ENCODE data around the gene ARRB1. TPM values are rescaled to one million over a fixed set of nuclear protein-coding genes. Genes with fewer than 3 reads are reported as not detected.
"Not testable (repeated sequence)": the region's sequence is repeated elsewhere in the genome, so short reads cannot be mapped to it uniquely, and the experiment has no call there.

ARRB1 gene
- total RNA-seq, 1 donor from 2014 or later = 32.8 TPM

DNA sequence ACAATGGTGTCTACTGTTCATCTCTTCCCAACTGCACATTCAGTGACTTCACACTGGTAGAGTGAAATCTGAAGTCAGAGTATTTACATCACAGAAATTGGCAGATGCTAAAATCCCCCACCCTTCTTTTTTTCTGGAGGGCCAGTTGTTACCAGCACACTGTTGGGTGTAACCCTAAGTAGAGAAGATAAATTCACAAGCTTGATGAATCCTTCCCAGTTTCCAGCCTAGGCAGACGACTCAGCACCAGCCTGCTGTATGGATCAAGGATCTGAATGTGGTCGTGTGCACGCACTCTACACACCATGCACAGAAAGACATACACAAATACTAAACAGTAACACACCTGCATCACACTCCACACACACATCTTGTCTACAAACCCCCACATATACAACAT lies 46.0 kb downstream of the ARRB1 start:
- no peak for DNase-seq (ENCODE audit: extremely low spot score, unreplicated experiment)
- Mint-ChIP-seq H3K4me3 (no peak overlapping the region), H3K36me3 (no peaks in the 10 kb centered on the region), H3K4me1 (ENCODE audit: unreplicated experiment) (peaks cover 11% of the 10 kb centered on the region), H3K9me3 (no peaks in the 10 kb centered on the region), H3K27ac (no peak overlapping the region), H3K27me3 (no peaks in the 10 kb centered on the region)
- TF ChIP-seq, protein P1, sequence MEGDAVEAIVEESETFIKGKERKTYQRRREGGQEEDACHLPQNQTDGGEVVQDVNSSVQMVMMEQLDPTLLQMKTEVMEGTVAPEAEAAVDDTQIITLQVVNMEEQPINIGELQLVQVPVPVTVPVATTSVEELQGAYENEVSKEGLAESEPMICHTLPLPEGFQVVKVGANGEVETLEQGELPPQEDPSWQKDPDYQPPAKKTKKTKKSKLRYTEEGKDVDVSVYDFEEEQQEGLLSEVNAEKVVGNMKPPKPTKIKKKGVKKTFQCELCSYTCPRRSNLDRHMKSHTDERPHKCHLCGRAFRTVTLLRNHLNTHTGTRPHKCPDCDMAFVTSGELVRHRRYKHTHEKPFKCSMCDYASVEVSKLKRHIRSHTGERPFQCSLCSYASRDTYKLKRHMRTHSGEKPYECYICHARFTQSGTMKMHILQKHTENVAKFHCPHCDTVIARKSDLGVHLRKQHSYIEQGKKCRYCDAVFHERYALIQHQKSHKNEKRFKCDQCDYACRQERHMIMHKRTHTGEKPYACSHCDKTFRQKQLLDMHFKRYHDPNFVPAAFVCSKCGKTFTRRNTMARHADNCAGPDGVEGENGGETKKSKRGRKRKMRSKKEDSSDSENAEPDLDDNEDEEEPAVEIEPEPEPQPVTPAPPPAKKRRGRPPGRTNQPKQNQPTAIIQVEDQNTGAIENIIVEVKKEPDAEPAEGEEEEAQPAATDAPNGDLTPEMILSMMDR (conservative IDR thresholded peaks at IDR 0.05) = no peak

DNA sequence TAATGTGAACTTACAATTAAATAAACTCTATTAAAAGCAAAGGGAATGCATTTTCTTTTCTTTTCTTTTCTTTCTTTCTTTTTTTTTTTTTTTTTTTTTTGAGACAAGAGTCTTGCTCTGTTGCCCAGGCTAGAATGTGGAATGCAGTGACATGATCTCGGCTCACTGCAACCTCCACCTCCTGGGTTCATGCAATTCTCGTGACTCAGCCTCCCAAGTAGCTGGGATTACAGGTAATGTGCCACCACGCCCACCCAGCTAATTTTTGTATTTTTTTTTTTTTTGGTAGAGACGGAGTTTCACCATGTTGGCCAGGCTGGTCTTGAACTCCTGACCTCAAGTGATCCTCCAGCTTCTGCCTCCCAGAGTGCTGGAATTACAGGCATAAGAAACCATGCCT lies 46.5 kb downstream of the ARRB1 start:
- H3K36me3 Mint-ChIP-seq; H3K9me3 Mint-ChIP-seq; H3K27me3 Mint-ChIP-seq; DNase-seq (ENCODE audit: extremely low spot score, unreplicated experiment); H3K27ac Mint-ChIP-seq; H3K4me3 Mint-ChIP-seq: not testable (repeated sequence)
- peaks cover 11% of the 10 kb centered on the region for H3K4me1 Mint-ChIP-seq (ENCODE audit: unreplicated experiment)

DNA sequence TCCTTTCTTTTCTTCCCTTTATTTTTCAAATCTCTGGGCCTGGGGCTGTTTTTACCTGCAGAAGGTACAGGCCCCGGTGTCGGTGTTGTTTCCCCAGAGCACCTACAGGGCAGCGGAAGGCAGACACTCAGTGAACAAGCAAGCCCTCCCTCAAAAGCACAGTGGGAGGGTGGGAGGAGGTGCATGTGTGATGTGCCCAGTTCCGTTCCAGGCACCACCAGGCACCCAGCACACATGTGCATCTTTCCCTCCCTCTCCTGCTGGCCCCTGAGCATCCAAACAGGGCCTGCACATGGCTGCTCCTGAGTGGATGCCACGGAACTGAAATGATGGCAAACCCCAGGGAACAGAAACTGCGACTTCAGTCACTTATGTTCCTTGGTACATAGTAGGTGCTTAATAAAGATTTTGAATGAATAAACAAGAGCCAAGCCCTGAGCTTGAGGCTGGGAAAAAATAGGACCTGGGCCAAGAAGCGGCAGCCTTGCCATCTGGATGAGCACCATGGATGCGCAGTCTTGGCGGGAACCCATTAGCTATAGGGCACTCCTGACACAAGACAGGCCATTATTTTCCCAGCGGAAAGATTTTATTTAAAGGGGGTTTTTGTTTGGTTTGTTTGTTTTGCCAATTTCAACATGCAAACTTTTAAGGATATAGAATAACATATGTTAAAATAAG lies 47.8 kb downstream of the ARRB1 start:
- Mint-ChIP-seq H3K36me3 (no peaks in the 10 kb centered on the region), H3K27ac (no peak overlapping the region), H3K4me1 (ENCODE audit: unreplicated experiment) (peaks cover 11% of the 10 kb centered on the region), H3K27me3 (no peaks in the 10 kb centered on the region), H3K9me3 (no peaks in the 10 kb centered on the region), H3K4me3 (no peak overlapping the region)
- DNase-seq (ENCODE audit: extremely low spot score, unreplicated experiment) = no peak
- TF ChIP-seq, protein P1 (conservative IDR thresholded peaks at IDR 0.05) = no peak

DNA sequence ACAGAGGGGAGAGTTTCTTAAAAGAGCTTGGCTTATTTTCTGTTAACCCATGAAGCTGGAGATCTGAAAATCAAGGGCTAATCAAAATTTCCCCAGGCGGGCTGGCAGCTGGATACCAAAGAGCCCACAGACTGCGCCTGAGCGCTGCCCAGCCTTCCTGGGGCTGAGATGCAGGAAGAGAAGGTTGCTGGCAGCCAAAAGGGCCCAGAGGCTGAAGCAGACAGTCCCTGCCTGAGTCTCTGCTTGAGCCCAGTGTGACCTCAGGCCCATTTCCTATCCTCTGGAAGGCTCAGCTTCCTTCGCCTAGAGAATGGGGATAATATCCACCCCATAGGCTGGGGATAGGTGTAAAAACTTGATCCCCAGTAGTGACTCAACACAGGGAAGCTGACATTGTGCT lies 49.1 kb downstream of the ARRB1 start:
- TF ChIP-seq, protein P1 (conservative IDR thresholded peaks at IDR 0.05) = no peak
- Mint-ChIP-seq H3K9me3 (no peaks in the 10 kb centered on the region), H3K27ac (no peak overlapping the region), H3K27me3 (no peaks in the 10 kb centered on the region), H3K4me1 (ENCODE audit: unreplicated experiment) (peaks cover 11% of the 10 kb centered on the region), H3K36me3 (no peaks in the 10 kb centered on the region), H3K4me3 (no peak overlapping the region)
- no peak for DNase-seq (ENCODE audit: extremely low spot score, unreplicated experiment)

DNA sequence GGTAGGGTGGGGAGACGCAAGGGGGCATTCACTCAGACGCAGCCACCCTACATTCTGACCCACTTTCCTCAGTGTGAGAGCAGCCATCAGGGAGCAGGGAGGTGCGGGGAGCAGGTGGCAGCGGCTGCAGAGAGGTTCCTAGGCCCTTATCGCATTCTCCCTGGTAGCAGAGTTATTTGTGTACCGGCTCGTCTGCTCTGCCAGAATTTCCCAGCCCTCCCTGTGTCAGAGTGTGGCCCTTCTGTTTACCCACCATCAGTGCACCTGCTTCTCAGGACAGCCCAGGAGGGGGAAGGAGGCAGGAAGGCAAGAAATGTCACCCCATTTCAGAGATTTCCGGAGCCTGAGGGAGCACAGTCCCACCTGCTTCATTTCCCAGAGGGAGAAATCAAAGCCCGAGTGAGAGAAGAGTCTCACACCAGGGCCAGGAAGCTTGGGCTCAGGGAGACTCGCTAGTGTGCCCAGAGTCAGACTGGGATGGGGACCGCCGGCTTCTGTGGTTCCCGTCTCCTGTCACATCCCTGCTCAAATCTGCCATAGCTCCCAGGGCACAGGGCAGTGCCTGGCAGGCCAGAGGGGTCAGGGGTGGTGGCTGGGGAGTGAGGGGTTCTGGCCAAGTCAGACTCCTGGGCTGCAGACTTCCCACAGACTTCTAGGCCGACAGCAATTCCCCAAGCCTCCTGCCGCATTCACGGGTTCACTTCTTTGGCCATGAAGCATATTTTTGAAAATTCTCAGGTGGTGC lies 49.7 kb downstream of the ARRB1 start:
- no peaks in the 10 kb centered on the region for H3K36me3 Mint-ChIP-seq
- no peak overlapping the region for H3K27ac Mint-ChIP-seq
- TF ChIP-seq, protein P1 (conservative IDR thresholded peaks at IDR 0.05) = no peak
- H3K4me1 Mint-ChIP-seq (ENCODE audit: unreplicated experiment) = peaks cover 11% of the 10 kb centered on the region
- H3K27me3 Mint-ChIP-seq = no peaks in the 10 kb centered on the region
- no peak overlapping the region for H3K4me3 Mint-ChIP-seq
- H3K9me3 Mint-ChIP-seq = no peaks in the 10 kb centered on the region
- DNase-seq (ENCODE audit: extremely low spot score, unreplicated experiment) = no peak

DNA sequence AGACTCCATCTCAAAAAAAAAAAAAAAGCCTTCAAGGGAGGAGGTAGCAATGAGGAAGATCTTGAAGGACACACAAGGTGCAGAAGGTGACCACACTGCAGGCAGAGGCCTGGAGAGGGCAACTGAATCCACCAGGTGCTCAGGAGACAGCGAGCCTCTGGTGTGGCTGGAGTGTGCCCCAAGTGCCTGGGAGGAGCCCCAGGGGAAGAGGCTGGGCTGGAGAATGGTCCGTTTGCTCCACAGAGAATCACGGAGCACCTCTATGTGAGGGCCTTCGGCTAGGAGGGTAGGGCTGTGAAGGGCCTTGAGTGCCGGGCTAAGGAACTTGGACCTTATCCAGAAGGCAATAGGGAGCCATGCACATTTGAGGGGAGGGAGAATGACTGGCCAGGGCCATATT lies 50.3 kb downstream of the ARRB1 start:
- H3K4me1 Mint-ChIP-seq (ENCODE audit: unreplicated experiment) = peaks cover 8% of the 10 kb centered on the region
- H3K27ac Mint-ChIP-seq = no peak overlapping the region
- no peak for DNase-seq (ENCODE audit: extremely low spot score, unreplicated experiment)
- H3K9me3 Mint-ChIP-seq = no peaks in the 10 kb centered on the region
- no peaks in the 10 kb centered on the region for H3K36me3 Mint-ChIP-seq
- TF ChIP-seq, protein P1 (conservative IDR thresholded peaks at IDR 0.05) = no peak
- H3K27me3 Mint-ChIP-seq = no peaks in the 10 kb centered on the region
- H3K4me3 Mint-ChIP-seq = no peak overlapping the region
